HG02840 (cell line): ENCODE measurements around the gene CHMP6.
"Not testable (repeated sequence)": the region's sequence is repeated elsewhere in the genome, so short reads cannot be mapped to it uniquely, and the experiment has no call there.

ENCODE experiments used
- ATAC-seq: cut with Tn5 transposase; IDR thresholded peaks from one replicate; pipeline ENCODE4 v1.9.1; 2021; ENCODE audit warnings: mild to moderate bottlenecking, moderate library complexity, moderate number of reproducible peaks; ENCODE audit not compliant: unreplicated experiment, low FRiP score

The CHMP6 gene

GRCh38 chr17:81027038-81027437 lies 35.4 kb downstream of the CHMP6 start:
- no peak for ATAC-seq

DNA sequence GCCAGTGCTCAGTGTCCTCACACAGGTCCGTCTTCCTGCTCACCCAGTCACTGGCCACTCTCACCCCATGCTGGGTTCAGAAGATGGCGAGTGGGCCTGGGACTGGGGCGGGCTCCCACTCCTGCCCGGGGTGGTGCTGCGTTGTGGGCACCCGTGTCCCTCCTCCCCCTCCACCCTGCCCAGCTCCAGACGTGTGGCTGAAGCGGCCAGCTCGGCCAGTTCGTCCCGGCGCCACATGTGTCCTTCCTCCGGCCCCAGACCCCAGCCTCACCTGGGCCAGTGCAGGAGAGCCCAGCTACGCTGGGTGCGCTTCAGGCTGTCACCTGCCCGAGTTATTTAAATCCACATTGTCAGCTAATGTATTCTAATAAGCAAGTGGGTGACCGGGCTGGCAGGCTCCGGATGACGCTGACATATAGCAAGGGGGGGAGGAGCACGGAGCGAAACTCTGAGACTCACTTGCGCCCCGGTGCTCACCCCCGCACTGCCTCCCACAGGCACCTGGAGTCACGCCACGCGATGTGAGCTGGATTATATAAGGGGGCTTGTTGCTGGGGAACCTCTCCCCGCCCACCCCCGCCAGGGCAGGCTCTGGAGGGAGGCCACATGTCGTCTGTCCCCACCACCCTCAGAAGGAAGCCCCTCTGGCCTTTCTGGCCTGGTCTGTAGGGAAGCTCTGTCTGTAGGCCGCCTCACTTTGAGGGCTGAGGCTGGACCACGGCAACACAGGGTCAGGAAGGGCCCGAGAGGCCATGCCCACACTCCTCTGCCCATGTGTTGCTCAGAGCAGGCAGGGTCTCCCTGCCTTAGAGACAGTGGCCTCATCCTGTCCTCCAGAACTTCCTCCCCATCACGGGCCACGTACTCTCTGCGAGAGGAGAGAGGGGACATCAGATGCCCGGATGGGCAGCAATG lies 36.2 kb downstream of the CHMP6 start:
- no peak for ATAC-seq

DNA sequence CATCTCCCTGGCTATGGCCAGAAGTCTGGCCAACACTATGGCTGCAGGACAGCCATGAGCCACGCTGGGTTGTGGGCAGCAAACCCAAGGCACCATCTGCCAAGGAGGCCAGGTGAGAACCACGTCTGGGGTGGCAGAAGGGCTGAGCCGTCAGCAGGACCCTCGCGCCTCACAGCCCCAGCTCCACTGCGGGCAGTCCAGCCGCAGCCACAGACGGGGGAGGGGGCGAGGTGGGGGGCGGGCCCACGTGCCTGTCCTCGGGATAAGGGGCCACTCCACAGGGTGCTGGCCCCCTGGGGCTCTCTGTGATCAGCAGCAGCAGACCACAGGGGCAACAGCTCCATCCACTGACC lies 36.8 kb downstream of the CHMP6 start:
- ATAC-seq = no peak

- ATAC-seq = no peak
These were observed 38.2 kb downstream of the CHMP6 start for GRCh38 chr17:81029859-81030258.

GRCh38 chr17:81030312-81030711 lies 38.7 kb downstream of the CHMP6 start:
- ATAC-seq = not testable (repeated sequence)

DNA sequence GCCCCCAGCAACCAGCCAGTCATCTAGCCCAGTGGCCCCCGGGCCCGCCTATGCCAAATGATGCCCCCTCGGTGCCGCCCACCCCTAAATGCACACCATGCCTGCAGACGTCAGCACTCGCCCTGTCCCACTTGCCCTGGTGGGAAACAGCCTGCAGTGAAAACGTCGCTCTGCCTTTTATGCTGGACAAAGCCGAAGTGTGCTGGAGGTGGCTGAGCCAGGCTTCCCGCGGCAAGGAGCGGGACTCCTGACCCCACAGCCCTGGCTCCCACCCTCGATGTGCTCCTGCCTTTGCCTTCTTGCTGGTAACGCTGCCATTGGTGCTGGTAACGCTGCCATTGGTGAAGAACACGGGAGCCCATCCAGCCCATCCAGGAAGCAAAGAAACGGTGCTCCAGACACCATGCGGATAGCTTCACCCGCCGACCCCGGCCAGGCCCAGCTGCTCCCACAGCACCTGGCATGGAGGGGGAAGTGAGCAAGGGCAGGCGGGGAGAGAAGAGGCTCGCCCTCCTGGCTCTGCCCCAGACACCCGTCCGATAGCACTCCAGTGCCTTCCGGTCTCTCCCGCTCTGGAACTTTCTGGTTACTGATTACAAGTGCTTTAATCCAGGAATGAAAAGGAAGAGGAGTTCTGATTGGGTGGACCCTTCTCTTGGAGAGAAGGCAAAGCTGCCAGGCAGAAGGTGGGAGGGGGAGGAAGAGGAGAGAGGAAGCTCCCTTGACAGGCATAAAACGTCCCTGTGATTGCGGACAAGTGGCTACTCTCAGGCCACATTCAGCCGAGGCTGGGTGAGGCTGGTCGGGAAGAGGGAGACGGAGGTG lies 39.3 kb downstream of the CHMP6 start:
- no peak for ATAC-seq

GRCh38 chr17:81031566-81032550 lies 40.2 kb downstream of the CHMP6 start:
- no peak for ATAC-seq

- ATAC-seq = no peak
These were observed 41.2 kb downstream of the CHMP6 start for GRCh38 chr17:81032641-81033480.

- ATAC-seq = no peak
These were observed 42.0 kb downstream of the CHMP6 start for GRCh38 chr17:81033535-81034167.

- ATAC-seq = peak; percentile 2
These were observed 42.6 kb downstream of the CHMP6 start for GRCh38 chr17:81034168-81034777.

DNA sequence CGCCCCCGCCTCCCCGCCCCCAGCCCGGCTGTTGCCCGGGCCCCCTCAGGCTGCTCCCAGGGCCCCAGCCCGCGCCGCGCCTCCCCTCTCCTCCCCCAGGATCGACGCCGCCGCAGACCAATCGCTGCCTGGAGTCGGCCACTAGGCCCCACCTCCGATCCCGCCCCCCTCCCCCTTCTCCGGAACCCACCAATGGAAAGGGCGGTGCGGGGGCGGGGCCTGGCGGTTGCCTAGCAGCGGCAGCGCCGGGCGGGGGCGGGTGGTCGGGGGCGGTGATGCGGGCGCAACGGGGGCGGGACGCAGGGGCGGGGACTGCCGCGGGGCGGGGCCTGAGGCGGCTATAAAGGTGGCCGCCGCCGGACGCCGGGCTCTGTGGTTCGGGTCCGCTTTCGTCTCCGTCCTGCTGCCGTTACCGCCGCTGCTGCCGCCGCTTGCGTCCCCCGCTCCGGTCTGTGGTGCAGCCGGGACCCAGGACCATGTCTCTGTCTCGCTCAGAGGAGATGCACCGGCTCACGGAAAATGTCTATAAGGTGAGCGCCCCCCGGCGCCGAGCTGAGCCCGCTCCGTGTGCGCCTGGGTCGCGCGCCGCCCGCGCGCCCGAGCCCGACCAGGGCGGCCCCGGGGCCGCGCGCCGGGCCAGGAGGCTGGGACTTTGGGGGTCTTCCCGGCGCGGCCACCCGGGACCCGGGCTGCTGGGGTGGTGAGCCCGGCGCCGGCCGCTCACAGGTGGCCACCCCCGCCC lies 43.3 kb downstream of the CHMP6 start, which contains the start of gene BAIAP2:
Gene BAIAP2 (plus strand): TSS at position 373 of the 742 bp plus-strand sequence. CDS start 104 bp downstream, at position 477.
- peak; percentile 62 for ATAC-seq

- no peak for ATAC-seq
These were observed 44.0 kb downstream of the CHMP6 start for GRCh38 chr17:81035521-81036196.

- no peak for ATAC-seq
These were observed 44.7 kb downstream of the CHMP6 start for GRCh38 chr17:81036197-81036941.

- ATAC-seq = no peak
These were observed 45.6 kb downstream of the CHMP6 start for GRCh38 chr17:81037026-81037797.

DNA sequence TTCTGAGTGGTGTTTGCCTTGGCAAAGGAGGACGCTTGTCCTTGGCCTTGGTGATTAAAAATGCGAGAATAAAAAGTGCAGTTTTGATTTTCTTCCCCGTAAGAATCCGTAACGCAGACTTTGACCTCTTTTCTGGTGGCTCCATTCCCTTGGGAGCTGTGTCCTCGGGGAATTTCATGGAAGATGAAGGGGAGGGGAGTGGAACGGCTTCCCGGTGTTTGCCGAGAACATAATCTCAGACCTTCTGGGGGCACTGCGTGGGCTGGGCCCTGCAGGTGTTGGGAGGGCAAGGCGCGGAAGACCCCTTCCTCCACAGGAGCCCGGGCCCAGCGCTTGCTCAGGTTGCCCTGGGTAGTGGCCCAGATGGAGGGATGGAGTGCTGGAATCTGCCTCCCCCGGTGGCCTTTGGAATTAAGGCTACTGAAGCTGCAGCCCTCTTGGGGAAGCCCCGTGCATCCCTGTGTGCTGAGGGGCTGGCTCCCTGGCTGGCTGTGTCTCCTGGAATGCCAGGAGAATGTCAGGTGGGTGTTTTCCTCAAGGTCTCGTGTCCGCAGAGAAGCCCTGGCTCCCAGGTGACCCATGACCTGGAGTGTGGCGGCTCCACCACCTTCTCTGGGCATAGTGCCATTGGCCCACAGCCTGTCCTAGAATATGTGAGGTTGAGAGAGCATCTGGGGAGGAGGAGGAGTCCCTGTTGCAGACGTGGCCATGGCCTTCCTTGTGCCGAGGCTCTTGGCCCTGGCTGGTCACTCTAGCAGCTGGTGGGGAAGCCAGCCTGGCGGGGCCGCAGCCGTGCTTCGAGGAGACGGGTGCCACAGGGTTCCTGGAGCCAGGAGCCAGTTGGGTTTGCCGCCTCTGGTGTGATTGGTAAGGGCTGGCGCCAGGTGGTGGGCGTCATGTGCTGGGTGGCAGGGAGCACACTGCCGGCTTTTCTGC lies 46.4 kb downstream of the CHMP6 start:
- no peak for ATAC-seq
